HEK293 (cell line): ENCODE data around the gene NAA16.

Source experiments
- CTCF ChIA-PET: fragments of 350-600 bp; formaldehyde crosslinking; extraction: SDS; loops from one replicate; lab custom pipeline; 2021; ENCODE audit warnings: antibody characterized with exemption; lab: Yijun Ruan, JAX
- POLR2A ChIA-PET: fragments of 300-600 bp; formaldehyde crosslinking; extraction: SDS; loops from one replicate; lab custom pipeline; 2020; ENCODE audit warnings: antibody characterized with exemption, inconsistent platforms; lab: Yijun Ruan, JAX
- H3K27ac ChIP-seq: fragments of 200-500 bp; sonication (Bioruptor generic); 2 replicates; pipeline ENCODE4 v1.5.1; 2014; ENCODE audit warnings: low read depth, low read length, control low read depth, inconsistent platforms; ENCODE audit errors: extremely low read depth
- H3K36me3 ChIP-seq, 2 experiments: fragments of 200-500 bp in 1 of 2; sonication (Bioruptor generic) in 1 of 2; 1 replicate in 1 of 2; 2 replicates in 1 of 2; pipeline ENCODE4 v1.5.1; 2014 to 2017; ENCODE audit warnings: inconsistent platforms in 2 of 2, low read length in 2 of 2; ENCODE audit not compliant: control insufficient read depth in 2 of 2, insufficient read depth in 1 of 2
- H3K4me1 ChIP-seq: fragments of 200-500 bp; sonication (Bioruptor generic); 2 replicates; pipeline ENCODE4 v1.5.1; 2014; ENCODE audit warnings: mild to moderate bottlenecking, low read length, inconsistent platforms; ENCODE audit not compliant: control insufficient read depth, insufficient read depth
- H3K4me3 ChIP-seq: 2 replicates; pipeline ENCODE4 v1.5.1; 2011; ENCODE audit warnings: low read depth, mild to moderate bottlenecking, control low read depth, low read length, moderate library complexity
- H3K9me3 ChIP-seq: fragments of 200-500 bp; sonication (Bioruptor generic); 2 replicates; pipeline ENCODE4 v1.5.1; 2014; ENCODE audit warnings: low read depth, low read length, inconsistent platforms; ENCODE audit not compliant: control insufficient read depth, insufficient read depth
- EGR2 ChIP-seq: fragments of 450-650 bp; formaldehyde crosslinking; IDR thresholded peaks from 2 replicates; pipeline ENCODE4 v1.5.1; 2016; ENCODE audit warnings: low read depth, missing biosample characterization, missing genetic modification characterization
- SCRT1 ChIP-seq: fragments of 450-650 bp; formaldehyde crosslinking; IDR thresholded peaks from 2 replicates; pipeline ENCODE4 v1.5.1; 2016; ENCODE audit warnings: missing biosample characterization, missing genetic modification characterization, borderline replicate concordance
- SCRT2 ChIP-seq: fragments of 450-650 bp; formaldehyde crosslinking; IDR thresholded peaks from 2 replicates; pipeline ENCODE4 v1.5.1; 2016; ENCODE audit warnings: missing biosample characterization, missing genetic modification characterization
- SP7 ChIP-seq: fragments of 450-650 bp; formaldehyde crosslinking; IDR thresholded peaks from 2 replicates; pipeline ENCODE4 v1.5.1; 2016; ENCODE audit warnings: missing biosample characterization, missing genetic modification characterization
- ZBTB21 ChIP-seq: fragments of 450-650 bp; formaldehyde crosslinking; IDR thresholded peaks from 2 replicates; pipeline ENCODE4 v1.5.1; 2017; ENCODE audit warnings: missing biosample characterization, missing genetic modification characterization
- ZNF114 ChIP-seq: fragments of 450-650 bp; formaldehyde crosslinking; IDR thresholded peaks from 2 replicates; pipeline ENCODE4 v1.5.0; 2017; ENCODE audit warnings: missing biosample characterization, missing genetic modification characterization
- ZNF16 ChIP-seq: fragments of 450-650 bp; formaldehyde crosslinking; IDR thresholded peaks from 2 replicates; pipeline ENCODE4 v1.5.1; 2016; ENCODE audit warnings: low read depth, missing biosample characterization, missing genetic modification characterization
- ZNF776 ChIP-seq: fragments of 450-650 bp; formaldehyde crosslinking; IDR thresholded peaks from 2 replicates; pipeline ENCODE4 v1.5.0; 2017; ENCODE audit warnings: missing biosample characterization, missing genetic modification characterization, borderline replicate concordance
- ZNF843 ChIP-seq: fragments of 450-650 bp; formaldehyde crosslinking; IDR thresholded peaks from 2 replicates; pipeline ENCODE4 v1.5.1; 2016; ENCODE audit warnings: missing biosample characterization, missing genetic modification characterization
- TF ChIP-seq, protein P1 (sequence below): fragments of 450-650 bp; formaldehyde crosslinking; IDR thresholded peaks from 2 replicates; pipeline ENCODE4 v1.5.1; 2016; ENCODE audit warnings: missing biosample characterization, missing genetic modification characterization, borderline replicate concordance
- TF ChIP-seq, protein P2 (sequence below): fragments of 450-650 bp; formaldehyde crosslinking; IDR thresholded peaks from 2 replicates; pipeline ENCODE4 v1.5.1; 2016; ENCODE audit warnings: missing biosample characterization, missing genetic modification characterization
- TF ChIP-seq, protein P3 (sequence below): fragments of 450-650 bp; formaldehyde crosslinking; IDR thresholded peaks from 2 replicates; pipeline ENCODE4 v1.5.1; 2016; ENCODE audit warnings: missing biosample characterization, missing genetic modification characterization
- TF ChIP-seq, protein P4 (sequence below): fragments of 450-650 bp; formaldehyde crosslinking; IDR thresholded peaks from 2 replicates; pipeline ENCODE4 v1.5.1; 2016; ENCODE audit warnings: missing biosample characterization, missing genetic modification characterization

The NAA16 gene

DNA sequence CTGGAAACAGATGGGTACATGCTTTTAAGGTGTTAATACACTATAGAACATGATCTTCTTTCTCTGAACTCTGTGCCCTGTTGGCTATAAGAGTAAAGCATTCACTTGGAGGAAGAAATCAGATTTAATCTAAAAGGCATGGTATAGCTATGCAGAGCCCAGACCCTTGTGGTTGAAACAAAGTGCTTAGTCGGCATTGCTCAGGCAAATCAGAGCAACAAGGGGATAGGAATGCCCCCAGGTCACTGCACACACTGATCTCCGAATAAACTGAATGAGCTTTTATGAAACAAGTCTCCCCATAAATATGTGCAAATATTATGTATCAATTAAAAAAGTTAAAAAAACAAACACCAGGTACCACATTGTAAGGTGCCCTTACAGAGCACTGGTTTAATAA is 94.3 kb downstream of the NAA16 start (continued):
- TF ChIP-seq, protein P1, sequence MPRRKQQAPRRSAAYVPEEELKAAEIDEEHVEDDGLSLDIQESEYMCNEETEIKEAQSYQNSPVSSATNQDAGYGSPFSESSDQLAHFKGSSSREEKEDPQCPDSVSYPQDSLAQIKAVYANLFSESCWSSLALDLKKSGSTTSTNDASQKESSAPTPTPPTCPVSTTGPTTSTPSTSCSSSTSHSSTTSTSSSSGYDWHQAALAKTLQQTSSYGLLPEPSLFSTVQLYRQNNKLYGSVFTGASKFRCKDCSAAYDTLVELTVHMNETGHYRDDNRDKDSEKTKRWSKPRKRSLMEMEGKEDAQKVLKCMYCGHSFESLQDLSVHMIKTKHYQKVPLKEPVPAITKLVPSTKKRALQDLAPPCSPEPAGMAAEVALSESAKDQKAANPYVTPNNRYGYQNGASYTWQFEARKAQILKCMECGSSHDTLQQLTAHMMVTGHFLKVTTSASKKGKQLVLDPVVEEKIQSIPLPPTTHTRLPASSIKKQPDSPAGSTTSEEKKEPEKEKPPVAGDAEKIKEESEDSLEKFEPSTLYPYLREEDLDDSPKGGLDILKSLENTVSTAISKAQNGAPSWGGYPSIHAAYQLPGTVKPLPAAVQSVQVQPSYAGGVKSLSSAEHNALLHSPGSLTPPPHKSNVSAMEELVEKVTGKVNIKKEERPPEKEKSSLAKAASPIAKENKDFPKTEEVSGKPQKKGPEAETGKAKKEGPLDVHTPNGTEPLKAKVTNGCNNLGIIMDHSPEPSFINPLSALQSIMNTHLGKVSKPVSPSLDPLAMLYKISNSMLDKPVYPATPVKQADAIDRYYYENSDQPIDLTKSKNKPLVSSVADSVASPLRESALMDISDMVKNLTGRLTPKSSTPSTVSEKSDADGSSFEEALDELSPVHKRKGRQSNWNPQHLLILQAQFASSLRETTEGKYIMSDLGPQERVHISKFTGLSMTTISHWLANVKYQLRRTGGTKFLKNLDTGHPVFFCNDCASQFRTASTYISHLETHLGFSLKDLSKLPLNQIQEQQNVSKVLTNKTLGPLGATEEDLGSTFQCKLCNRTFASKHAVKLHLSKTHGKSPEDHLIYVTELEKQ (tag by site-specific recombination), result no peak
- no peak for TF ChIP-seq ZBTB21 (tag by site-specific recombination)
- TF ChIP-seq ZNF114, result no peak
- TF ChIP-seq ZNF16, result no peak
- TF ChIP-seq EGR2 (tag by site-specific recombination), result no peak

DNA sequence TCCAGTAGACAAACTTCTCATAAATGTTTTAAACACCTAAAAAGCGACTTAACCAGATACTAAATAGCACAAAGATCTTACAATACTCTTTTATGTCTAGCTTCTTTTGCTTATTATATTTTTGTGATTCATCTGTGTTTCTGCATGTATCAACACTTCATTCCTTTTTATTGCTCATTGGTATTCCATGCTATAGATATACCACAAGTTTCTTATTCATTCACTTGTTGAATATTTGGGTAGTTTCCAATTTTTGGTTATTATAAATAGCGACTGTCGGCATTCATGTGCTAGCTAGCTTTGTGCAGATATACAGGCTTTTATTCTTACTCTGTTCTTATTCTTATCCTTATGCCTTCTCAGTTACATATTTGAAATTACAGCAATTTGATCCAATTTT is 96.3 kb downstream of the NAA16 start:
- no peaks in the 10 kb centered on the region for H3K36me3 ChIP-seq
- ChIA-PET POLR2A (no interaction called here), CTCF (no interaction called here)
- TF ChIP-seq, protein P2, sequence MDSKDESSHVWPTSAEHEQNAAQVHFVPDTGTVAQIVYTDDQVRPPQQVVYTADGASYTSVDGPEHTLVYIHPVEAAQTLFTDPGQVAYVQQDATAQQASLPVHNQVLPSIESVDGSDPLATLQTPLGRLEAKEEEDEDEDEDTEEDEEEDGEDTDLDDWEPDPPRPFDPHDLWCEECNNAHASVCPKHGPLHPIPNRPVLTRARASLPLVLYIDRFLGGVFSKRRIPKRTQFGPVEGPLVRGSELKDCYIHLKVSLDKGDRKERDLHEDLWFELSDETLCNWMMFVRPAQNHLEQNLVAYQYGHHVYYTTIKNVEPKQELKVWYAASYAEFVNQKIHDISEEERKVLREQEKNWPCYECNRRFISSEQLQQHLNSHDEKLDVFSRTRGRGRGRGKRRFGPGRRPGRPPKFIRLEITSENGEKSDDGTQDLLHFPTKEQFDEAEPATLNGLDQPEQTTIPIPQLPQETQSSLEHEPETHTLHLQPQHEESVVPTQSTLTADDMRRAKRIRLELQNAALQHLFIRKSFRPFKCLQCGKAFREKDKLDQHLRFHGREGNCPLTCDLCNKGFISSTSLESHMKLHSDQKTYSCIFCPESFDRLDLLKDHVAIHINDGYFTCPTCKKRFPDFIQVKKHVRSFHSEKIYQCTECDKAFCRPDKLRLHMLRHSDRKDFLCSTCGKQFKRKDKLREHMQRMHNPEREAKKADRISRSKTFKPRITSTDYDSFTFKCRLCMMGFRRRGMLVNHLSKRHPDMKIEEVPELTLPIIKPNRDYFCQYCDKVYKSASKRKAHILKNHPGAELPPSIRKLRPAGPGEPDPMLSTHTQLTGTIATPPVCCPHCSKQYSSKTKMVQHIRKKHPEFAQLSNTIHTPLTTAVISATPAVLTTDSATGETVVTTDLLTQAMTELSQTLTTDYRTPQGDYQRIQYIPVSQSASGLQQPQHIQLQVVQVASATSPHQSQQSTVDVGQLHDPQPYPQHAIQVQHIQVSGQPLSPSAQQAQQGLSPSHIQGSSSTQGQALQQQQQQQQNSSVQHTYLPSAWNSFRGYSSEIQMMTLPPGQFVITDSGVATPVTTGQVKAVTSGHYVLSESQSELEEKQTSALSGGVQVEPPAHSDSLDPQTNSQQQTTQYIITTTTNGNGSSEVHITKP (tag by site-specific recombination), result no peak
- peak; percentile 49; the same call in 1 of the 2 replicates for TF ChIP-seq SCRT2
- H3K4me1 ChIP-seq, result no peaks in the 10 kb centered on the region
- no peak overlapping the region for H3K4me3 ChIP-seq
- H3K27ac ChIP-seq, result no peak overlapping the region
- H3K9me3 ChIP-seq, result no peaks in the 10 kb centered on the region

DNA sequence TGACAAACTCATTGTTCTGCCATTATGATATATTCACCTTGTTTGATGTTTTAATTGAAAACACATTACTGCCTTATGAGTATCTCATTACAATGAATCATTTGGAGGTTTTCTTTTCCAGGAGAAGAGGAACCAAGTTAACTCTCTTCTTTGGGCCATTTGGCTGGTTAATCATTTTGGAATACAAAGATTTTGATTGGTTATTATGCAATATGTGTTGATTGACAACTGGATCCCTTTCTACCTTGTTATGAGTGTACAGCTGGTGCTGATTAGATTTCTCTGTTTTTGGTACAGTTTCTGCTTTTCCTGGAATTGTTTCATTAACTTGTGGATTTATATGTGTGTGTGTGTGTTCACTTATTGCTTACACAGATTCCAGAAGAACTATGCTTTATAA is 97.1 kb downstream of the NAA16 start:
- ChIA-PET CTCF (no interaction called here), POLR2A (no interaction called here)
- no peaks in the 10 kb centered on the region for H3K9me3 ChIP-seq
- H3K4me1 ChIP-seq, result no peaks in the 10 kb centered on the region
- no peak overlapping the region for H3K4me3 ChIP-seq
- H3K27ac ChIP-seq, result no peak overlapping the region
- no peak for TF ChIP-seq ZNF843 (tag by site-specific recombination)
- TF ChIP-seq, protein P3, sequence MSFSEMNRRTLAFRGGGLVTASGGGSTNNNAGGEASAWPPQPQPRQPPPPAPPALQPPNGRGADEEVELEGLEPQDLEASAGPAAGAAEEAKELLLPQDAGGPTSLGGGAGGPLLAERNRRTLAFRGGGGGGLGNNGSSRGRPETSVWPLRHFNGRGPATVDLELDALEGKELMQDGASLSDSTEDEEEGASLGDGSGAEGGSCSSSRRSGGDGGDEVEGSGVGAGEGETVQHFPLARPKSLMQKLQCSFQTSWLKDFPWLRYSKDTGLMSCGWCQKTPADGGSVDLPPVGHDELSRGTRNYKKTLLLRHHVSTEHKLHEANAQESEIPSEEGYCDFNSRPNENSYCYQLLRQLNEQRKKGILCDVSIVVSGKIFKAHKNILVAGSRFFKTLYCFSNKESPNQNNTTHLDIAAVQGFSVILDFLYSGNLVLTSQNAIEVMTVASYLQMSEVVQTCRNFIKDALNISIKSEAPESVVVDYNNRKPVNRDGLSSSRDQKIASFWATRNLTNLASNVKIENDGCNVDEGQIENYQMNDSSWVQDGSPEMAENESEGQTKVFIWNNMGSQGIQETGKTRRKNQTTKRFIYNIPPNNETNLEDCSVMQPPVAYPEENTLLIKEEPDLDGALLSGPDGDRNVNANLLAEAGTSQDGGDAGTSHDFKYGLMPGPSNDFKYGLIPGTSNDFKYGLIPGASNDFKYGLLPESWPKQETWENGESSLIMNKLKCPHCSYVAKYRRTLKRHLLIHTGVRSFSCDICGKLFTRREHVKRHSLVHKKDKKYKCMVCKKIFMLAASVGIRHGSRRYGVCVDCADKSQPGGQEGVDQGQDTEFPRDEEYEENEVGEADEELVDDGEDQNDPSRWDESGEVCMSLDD (tag by site-specific recombination), result no peak
- TF ChIP-seq, protein P4, sequence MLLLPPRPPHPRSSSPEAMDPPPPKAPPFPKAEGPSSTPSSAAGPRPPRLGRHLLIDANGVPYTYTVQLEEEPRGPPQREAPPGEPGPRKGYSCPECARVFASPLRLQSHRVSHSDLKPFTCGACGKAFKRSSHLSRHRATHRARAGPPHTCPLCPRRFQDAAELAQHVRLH, result no peak
- no peak for TF ChIP-seq SP7
- no peak for TF ChIP-seq SCRT1 (tag by site-specific recombination)
- TF ChIP-seq ZNF776 (tag by site-specific recombination), result no peak
- no peaks in the 10 kb centered on the region for H3K36me3 ChIP-seq
